ENCODE results near the gene HIGD1A.

GRCh38 chr3:42803414-42804105 lies 730 bp downstream of the HIGD1A start:
- TF ChIP-seq EZH2 (IDR thresholded peaks at IDR 0.05) (no peak), POLR2AphosphoS5 (IDR thresholded peaks at IDR 0.05; ENCODE audit: borderline replicate concordance, low read depth, low read length) (no peak), FOXP2 (optimal IDR thresholded peaks at IDR 0.05; ENCODE audit: control extremely low read depth, extremely low read length, insufficient read depth) (no peak)

All from SK-N-MC (cell line).